Embryonic facial prominence (tissue), 1 donor: Measurements from ENCODE around the gene EIPR1.

Experiments
- DNase-seq: peaks from one replicate; pipeline ENCODE4 v3.0.0-alpha.2; 2016; ENCODE audit errors: extremely low spot score

The EIPR1 gene

DNA sequence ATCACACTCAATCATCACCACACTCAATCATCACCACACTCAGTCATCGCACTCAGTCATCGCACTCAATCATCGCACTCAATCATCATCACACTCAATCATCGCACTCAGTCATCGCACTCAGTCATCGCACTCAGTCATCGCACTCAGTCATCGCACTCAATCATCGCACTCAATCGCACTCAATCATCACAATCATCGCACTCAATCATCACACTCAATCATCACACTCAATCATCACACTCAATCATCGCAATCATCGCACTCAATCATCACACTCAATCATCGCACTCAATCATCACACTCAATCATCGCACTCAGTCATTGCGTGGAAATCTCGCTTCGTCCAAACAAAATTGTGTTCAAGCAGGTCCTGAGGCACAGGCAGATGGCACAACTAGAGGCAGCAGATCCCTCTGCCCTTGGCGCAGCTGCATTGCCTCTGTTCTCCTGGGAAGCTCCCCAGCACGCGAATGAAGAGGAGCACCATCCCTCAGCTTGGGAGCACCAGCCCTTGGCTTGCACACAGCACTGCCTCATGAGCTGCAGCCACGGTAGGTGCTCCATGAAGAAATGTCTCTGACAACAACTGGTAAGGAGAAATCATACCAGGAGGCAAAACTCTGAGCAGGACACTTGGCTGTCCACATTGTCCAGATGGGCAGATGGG is 108.1 kb downstream of the EIPR1 start:
- no peak for DNase-seq

DNA sequence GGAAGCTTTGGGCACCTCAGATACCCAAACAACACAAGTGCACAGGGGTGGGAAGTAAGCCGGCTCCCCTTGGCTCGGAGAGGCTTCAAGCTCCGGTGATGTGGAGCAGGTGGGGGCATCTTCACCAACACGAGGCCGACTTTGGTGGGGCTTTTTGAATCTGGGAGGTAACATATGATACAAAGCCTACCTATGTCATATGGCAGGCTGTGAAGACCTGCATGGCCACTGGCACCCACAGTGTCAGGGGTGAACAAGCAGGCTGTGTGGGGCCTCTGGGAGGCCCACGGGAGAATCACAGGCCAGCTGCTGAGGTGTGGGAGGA is 109.0 kb downstream of the EIPR1 start:
- DNase-seq = no peak

DNA sequence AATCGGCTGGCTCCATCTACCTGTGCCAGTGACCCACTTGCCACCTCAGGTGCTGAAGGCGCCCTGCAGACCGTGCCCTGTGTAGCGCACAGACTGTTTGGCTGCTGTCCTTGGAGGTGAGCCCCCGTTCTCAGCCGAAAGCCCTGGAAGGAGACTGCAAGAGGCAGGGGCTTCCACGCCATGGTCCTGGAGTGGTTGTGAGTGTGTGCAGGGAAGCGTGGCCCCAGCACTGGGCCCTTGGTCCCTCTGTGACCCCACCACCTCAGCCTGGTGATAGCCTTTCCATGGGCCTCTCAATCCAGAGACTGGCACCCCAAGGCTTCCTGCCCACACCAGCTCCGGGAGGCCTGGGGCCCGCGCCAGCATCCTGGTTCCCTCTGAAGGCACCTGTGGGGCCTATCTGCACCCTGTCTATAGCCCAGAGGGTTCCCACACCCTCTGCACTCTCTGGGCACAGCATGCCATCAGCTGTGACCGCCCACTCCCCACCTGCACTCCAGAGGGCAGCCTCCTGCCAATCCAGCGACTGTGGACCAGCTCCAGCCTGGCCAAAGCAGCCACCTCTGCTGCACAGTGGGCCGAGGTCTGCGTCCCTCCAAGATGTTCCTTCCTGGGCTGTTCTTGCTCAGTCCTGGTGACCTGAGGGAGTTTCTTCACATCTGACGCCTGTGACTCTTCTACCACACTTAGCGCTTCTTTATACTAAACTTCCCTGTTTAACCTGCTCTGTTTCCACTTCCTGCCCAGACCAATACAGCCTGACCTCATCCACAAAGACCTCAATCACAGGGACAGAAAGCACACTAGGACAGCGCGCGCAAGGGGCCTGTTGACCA is 109.5 kb downstream of the EIPR1 start:
- DNase-seq = no peak

DNA sequence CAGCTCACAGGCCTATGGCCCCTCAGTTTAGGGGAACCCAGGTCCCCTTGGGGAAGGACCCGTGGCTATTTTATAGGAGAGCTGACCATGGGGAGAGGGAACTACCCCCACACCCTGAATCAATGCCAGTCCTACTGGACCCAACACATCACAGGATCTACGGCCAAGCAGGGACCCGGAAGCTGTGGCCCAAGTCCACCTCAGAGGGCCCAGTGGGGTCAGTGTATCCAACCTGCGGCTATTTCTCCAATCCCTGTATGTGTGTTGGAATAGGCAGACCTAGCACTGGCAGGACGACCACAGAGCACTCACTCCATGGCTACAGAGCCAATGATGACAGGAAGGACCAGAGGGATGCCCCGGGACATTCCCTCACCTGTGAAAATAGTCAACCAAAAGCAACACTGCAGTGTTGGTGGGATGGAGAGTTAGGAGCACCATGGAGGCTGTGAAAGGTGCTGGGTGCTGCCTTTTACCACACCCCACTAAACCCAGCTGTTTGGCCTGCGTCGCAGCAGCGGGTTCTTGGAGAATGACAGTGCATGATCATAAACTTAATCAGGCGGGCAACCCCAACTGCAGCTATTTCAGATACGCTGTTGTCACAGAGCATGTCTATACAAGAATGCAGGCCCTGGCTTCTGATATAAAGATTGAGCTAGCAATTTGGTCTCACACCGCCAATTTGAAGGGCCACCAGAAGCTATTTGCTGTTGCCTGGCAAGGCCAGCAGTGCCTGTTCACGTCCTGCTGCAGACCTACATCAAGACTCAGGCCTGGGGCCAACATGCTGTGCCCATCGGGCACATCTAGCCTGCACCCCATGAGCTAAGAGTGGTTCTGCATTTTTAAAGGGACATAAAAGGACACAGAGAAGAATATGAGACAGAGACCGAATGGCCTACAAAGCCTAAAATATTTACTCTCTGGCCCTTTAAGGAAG is 110.4 kb downstream of the EIPR1 start:
- no peak for DNase-seq

DNA sequence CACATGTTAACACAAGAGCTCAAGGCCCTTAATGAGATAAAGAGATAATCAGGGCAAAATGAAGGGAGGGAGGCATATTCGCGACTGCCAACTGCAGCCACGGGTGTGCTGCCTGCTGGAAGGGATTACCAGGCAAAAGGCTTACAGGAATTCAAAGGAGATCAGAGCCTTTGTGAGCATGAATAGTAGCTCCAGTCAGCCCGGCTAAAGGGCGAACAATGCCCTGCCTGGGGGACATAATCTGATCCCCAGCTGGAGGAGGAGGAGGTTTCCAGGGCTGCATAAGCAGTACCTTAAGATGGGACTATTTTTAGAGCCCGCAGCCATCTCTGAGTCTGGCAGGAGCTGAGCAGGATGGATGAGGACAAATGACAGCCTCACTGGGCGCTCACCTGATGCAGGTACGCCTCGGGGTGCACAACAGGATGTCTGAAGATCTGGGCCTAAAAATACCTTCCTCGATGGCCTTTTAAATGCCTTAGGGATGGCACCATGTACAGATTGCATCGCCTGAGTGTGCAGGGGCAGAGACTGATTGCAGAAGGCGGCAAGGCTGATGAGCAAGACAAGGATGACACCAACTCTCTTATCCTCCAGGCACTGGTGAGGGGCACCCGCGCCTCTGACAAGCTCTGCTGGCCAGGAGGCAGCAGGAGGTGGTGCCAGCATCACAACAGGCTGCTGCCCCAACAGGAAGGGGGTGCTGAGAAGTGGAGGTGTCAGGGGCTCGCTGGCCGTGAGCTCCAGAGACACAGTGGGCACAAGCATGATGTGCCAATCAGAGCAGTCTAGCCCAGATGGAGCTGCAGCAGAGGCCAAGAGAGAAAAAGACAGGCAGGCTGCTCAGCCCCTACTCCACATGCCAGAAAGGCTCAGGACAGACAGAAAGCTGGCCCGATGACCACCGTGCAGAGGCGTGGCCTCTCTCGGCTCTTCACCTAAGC is 111.4 kb downstream of the EIPR1 start:
- no peak for DNase-seq

DNA sequence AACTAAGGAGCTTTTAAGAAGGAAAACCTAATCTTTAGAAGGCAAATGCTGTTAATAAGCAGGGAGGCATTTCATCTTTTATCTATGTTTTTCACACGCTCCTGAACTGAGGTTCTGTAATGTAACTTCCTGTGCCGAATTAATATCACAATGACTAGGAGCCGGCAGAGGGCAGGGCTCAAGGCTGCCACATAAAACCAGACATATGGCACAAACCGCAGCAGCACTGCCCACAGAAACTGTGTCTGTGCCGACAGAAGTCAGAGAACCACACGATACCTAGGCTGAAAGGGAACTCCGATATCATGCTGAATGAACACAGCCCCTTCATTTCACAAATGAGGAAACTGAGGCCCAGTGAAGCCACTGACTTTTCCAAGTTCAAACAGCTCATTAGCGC is 112.1 kb downstream of the EIPR1 start:
- no peak for DNase-seq

DNA sequence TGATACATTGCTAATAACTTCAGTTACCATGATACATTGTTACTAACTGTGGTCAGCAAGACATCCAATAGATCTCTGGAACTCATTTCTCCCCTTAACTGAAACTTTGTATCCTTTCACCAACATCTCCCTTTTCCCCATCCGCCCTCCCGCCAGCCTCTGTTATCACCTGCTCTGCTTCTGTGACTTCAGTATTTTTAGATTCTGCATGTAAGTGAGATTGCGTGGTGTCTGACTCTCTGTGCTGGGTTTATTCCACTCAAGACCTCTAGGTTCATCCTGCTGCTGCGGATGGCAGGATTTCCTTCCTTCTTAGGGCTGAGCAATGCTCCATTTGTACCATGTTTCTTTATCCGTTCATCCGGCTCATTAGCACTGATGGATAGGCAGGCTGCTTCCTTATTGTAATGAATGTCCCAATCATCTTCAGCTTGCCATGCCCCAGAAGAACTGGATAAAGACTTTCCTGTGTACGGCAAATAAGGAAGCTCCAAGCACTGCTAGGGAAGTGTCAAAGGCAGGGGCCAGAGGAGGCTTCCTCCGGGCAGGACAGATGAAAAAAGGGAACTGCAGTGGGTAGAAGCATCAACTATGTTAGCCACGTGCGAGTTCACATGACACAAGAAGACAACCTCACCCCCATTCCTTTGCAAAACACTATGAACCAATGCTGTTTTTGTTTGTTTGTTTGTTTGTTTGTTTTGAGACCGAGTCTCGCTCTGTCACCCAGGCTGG is 113.4 kb downstream of the EIPR1 start:
- DNase-seq = no peak

DNA sequence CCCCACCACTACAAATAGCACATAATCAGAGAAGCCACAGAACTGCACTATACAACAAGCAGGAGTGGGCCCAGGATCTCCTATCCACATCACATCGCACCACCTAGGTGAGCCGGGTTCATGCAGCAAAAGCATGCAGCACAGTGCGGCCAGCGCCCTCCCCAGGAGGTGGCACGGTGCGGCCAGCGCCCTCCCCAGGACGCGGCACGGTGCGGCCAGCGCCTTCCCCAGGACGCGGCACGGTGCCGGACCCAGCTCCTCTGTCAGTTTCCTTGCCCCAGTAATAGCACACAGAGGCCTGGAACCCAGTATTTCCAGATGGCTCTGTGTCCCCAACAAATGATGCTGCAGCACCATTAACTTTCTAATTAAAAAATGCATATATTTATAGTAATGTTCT is 114.1 kb downstream of the EIPR1 start:
- no peak for DNase-seq

DNA sequence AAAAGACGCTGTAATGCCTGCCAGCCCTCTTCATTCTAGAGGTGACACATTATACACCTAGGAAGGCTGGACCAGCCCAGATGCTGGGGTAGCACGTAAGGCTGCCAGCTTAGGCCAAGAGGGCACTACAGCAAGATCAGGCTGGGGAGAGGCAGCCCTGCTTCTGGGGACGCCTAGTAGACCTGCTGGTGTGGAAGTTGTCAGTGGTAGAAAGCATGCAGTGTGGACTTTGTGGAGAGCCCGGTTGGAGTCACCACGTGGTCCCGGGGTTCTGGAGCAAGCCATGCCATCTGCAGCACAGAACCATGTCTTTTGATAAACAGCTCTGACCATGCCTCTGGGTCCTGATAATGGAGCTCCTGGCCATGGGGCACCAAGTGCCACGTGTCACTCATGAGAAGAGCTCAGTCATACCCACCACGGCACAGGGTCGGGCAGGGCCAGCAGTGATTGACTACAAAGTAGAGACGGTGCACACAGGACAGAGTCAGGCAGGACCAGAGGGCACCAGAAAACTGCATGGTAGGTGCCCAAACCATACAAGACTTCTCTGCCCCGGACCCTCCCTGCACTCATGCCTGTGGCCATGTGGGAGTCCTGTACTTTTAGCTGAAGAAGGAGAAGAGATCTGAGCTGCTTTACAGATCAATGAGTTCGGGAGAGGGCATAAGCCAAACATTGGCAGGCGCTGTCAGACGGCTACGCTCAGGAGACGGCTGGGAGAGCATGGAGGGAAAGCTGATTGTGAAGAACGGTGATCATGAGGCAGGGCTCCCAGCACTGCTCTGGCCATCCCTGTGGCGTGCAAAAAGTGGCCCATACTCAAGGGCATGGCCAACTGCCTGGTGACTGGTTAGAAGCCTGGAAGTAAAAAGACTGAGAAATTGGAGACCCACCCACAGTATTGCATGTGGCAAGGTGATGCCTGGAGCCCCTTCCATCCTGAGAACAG is 114.9 kb downstream of the EIPR1 start:
- DNase-seq = no peak

DNA sequence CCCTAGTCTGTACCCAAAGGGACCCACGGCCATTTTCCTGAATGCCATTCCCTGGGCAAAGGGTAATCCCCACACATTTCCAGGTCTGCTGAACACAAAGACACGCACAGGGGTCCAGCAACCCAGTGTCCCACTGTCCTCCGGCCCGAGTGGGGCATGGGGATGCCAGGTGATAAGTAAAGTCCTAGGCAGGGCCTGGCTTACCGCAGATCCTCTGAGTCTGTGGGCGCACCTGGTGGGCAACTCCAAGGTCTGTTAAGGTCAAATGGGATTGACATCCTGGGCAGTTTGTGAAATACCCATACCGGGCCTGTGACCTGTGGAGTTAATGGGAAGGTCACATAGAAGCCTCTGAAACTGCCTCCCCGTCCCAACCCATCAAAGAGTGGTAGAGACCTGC is 116.1 kb downstream of the EIPR1 start:
- no peak for DNase-seq

DNA sequence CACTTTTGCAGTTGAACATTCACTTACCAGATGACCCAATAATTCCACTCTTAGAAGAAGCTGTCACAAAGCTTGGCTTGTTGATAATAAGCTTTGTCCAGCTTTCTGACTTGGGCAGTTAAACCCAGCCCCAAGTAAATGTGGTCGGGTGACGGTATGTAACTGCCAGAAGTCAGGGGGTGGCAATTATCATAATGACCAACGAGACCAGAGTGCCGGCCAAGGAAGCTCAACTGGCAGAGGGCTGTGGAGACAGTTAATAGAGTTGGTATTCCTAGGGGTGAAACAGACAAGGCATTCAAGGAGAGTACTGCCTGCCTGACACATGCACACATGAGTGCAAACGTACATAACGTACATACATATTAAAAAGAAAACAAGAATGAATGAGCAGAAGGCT is 116.7 kb downstream of the EIPR1 start:
- DNase-seq = no peak

DNA sequence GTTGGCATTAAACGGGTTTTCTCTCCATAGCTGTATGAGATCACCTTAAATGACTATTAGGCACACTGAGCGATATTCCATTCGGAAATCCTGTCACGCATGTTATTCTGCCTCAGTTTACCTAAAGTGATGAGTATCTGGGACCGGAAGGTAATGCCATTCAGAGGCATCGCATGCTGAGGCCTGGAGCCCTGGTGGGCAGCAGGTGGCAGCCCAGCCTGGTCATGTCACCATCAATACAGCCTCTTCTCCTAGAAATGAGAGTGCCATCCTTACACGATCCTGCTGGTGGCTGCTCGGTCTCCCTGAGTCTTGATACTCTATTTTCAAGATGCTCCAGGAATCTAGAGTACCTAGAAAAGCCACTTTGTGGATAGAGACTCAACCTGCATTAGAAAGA is 119.8 kb downstream of the EIPR1 start:
- no peak for DNase-seq

DNA sequence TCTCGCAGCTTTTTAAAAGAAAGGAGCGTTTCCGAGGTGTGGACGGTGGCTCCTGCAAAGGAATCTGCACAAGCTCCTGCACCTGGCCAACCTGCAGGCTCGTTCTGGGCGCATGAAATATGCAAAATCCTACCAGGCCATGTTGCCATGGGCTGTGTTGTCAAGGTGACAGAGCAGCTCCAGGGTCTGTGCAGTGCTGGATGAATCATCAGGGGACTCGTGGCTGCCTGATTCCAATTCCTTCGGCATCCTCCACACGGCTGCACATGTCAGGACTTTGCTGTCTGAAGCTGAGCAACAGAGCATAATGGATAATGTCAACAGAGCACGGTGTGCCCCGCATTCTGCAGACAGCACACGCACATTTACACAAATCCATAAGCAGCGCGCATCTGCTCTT is 120.5 kb downstream of the EIPR1 start:
- no peak for DNase-seq

DNA sequence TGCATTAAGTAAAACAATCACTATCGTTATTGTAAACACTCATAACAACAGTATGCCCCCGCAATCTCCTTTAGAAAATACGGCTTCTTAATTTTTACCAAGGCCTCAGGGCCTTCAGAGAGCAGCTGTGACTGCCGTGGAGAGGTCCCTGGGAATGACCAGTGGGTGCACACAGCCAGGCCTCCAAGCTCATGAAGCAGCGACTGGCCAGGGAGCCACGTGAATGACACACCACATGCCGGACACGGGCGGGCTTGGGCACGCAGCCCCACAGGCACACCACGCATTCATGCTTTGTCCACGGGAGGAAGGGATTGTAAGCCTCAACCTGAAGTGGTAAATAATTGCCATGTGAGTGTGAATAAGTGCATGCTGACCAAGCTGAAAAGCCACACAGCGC is 121.0 kb downstream of the EIPR1 start:
- DNase-seq = no peak

DNA sequence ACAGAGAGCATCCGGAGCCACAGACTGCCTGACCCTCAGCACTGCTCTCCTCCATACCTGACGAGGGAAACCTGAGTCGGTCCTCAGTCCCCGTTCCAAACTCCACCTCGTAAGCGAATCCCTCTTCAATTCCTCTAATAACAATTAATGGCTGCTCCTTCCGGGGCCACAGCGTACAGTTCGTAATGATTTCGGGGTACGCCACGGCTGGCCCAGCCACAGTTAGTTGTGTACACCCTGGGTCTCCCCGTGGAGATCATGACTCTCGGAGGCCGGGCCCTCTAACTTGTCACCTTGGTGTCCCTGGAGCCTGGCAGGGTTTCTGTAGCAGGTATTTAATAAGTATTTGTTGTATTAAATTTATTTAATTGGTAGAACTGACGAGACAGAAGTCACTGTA is 121.5 kb downstream of the EIPR1 start:
- no peak for DNase-seq

DNA sequence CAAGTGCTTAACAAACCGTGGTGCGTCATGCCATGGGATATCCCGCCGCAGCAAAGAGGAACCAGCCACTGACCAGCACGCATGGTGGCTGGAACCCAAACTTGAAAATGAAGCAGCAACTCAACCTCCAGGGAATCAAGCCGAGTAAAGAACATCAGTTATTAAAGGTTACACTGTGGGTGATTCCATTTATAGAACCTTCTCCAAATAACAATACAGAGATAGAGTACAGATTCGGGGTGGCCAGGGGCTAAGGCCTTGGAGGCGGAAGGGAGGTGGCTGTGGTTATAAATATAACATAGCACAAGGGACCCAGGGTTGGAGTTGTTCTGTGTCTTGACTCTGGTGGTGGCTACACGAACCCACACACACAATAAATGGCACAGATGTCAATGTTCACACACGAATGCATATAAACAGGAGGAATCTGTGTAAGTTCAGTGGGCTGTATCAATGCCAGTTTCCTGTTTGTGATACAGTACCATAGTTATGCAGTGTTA is 123.1 kb downstream of the EIPR1 start:
- DNase-seq = no peak

DNA sequence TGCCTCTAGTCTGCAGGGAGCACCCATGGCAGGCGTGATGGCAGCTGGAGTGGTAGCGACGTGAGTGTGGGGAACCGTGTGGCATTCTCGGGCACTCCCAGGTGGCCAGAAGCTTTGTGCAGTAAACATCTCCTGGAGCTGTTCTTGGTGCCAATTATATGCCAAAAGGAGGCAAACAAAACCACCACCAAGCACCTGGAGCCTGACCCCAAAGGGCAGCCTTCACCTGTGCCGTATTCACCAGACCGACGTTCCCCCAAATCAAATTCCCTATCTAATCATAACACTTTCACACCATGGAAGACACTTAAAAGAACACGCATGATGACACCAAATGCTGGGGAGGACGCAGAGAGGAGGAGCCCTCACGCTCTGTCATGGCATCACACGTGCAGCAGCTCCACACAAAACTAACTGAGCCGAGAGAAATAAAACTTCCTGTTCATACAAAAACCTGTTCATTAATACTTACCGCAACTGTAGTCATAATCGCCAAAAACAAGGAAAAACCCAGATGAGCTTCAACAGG is 123.6 kb downstream of the EIPR1 start:
- no peak for DNase-seq

DNA sequence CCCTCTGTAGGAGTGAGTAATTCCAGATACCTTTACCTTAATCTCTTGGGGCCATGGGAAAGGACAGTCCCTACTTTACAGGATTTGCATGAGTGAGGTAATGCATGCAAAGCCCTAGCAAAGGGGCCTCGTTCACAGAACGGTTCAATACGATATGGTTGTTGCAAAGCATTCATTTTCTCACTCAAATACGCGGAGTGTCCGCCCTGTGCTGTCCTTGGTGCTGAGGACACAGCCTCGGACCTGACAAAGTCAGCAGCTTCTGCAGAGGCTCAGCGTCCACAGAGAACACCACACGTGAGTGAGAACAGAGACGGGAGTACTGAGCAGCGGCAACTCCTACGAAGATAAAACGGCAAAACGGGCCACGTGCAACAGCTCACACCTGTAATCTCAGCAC is 125.7 kb downstream of the EIPR1 start:
- DNase-seq = no peak

DNA sequence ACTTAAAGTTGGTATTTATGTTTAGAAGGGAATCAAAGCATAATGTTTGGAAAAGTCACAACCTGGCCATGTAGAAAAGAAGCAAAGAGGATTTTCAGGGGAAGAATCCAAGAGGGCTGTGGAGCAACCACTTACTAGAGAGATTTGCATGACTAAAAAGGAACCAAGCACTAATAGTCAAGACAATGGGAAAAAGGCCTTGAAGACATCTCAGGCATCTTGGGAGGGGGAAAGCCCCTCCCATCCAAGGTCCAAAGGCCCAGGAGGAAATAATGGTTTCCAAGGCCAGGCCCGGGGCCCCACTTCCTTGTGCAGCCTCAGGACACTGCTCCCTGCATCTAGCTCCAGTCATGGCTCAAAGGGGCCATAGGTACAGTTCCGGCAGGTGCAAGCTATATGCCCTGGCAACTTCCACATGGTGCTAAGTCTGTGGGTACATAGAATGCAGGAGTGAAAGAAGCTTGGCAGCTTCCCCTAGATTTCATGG is 128.1 kb downstream of the EIPR1 start:
- no peak for DNase-seq
